NCI-H2196 (cell line): Measurements from ENCODE around the gene STARD13.

Experiments
- DNase-seq: peaks from one replicate; lab custom pipeline; 2025; ENCODE audit not compliant: unreplicated experiment; lab: John Stamatoyannopoulos, UW

The STARD13 gene

GRCh38 chr13:33123066-33123859, 162.3 kb downstream of the STARD13 start:
- peak; percentile 18 for DNase-seq

- DNase-seq = peak; percentile 10
Observed at GRCh38 chr13:33119856-33120543, 165.6 kb downstream of the STARD13 start.

- DNase-seq = no peak
Observed at GRCh38 chr13:33119022-33119781, 166.4 kb downstream of the STARD13 start.

GRCh38 chr13:33116321-33117010, 169.1 kb downstream of the STARD13 start:
- no peak for DNase-seq

- no peak for DNase-seq
Observed at GRCh38 chr13:33115274-33115673, 170.3 kb downstream of the STARD13 start.

DNA sequence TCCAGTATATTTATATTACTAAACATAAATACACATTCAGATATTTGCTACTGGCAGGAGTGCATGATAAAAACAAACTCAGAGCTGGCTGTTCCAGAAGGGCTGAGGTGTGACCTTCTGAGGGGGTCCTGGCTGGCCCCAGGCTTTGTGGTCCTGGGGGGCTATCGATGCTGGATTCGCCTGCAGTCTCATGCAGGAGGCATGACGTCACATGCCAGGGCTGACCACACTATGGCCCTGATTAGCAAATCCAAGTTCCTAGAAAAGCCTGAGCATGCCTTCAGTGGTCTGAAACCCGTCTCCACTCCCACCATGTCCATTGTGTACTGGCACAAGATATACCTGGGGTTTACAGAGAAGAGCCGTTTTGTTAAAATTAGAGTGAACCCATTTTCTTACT, 171.4 kb downstream of the STARD13 start:
- DNase-seq = no peak

DNA sequence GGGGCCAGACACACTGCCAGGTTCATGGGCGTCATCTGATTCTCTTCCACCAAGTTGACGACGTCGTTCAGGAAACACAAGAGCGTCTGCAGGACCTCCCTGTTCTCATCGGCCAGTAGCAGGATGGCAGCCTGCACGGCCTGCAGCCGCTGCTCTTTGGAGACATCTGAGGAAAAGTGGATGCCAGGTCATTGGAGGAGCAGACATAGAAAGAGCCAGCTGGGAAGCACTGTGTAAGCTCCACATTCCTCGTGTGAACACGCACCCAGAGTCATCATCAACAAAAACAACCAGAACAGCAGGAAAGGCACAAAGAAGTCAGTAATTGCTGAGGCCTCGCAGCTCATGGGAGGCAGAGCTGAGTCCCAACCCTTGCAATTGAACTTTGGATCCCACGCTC, 172.8 kb downstream of the STARD13 start:
- DNase-seq = no peak

- no peak for DNase-seq
Observed at GRCh38 chr13:33111414-33112110, 174.0 kb downstream of the STARD13 start.

- no peak for DNase-seq
Observed at GRCh38 chr13:33110713-33111413, 174.7 kb downstream of the STARD13 start.

GRCh38 chr13:33110386-33110712, 175.2 kb downstream of the STARD13 start:
- no peak for DNase-seq

- no peak for DNase-seq
Observed at GRCh38 chr13:33109801-33110200, 175.8 kb downstream of the STARD13 start.

- DNase-seq = no peak
Observed at GRCh38 chr13:33109271-33109697, 176.3 kb downstream of the STARD13 start.

DNA sequence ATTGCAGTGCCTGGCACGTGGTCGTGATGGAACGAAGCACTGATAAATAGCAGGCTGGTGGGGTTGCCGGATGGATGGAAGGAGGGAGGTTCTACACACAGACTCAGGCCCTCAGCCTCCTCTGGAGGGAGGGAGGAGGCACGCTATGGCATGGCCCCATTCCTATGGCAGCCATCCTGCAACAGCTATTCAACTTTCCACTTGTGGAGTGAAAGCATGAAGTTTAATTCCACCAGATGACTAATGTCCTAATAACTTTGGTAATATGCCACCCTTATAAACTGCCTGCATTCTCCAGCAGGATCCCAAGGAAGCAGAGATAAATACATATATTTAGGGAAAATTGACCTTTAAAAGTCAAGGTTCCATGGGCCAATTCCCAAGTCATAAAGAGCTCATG, 176.9 kb downstream of the STARD13 start:
- DNase-seq = no peak

DNA sequence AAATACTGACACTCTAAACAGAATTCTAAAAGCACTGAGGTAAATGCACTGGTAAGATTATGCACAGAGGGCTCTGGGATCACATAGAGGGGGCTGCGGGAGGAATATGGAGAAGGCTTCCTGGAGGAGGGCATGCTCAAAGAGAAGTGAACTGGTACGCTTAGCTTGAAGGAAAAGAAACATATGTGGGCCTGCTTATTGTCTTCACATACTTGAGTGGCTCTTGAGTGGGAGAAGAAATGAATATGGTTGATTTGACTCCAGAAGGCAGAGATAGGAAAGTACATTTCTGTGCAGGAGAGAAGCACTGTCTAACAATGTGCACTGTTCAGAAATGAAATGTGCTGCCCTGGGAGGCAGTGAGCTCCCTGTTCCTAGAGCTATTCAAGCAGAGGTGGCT, 178.2 kb downstream of the STARD13 start:
- no peak for DNase-seq

- no peak for DNase-seq
Observed at GRCh38 chr13:33106656-33107360, 178.7 kb downstream of the STARD13 start.

- no peak for DNase-seq
Observed at GRCh38 chr13:33105387-33106005, 180.1 kb downstream of the STARD13 start.

DNA sequence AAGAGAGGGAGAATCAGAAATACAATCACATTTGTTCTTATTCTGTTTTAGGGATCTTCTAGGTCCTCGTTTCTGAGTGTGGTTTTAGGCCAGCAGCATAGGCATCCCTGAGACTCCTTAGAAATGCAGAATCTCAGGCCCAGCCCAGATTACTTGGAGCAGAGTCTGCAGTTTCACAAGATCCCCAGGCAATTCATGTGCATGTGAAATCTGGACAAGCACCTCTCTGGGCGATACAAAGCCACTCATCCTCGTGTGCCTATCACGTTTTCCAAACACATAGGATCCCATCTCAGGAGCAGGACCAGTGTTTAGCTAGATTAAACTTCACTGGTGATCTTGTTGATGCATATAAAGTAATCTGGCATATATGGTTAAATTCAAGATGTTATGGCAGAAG, 182.1 kb downstream of the STARD13 start:
- no peak for DNase-seq

DNA sequence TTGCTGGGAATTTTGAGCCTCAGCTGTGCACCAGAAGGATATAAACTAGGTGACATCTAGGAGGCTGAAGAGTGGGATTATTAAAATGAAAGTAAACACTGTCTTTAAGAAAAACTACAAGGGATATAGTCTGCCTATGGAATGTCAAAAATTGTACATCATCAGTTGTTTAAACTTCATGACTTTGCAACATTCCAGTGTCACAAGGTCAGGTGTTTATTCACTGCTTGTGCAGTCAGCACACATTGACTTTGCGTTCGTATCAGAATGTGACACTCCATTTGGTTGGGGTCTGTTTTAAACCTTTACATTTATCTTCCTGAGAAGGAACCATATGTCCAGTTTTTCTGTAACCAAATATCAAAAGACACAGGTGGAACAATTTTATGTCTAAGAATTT, 183.7 kb downstream of the STARD13 start:
- no peak for DNase-seq

DNA sequence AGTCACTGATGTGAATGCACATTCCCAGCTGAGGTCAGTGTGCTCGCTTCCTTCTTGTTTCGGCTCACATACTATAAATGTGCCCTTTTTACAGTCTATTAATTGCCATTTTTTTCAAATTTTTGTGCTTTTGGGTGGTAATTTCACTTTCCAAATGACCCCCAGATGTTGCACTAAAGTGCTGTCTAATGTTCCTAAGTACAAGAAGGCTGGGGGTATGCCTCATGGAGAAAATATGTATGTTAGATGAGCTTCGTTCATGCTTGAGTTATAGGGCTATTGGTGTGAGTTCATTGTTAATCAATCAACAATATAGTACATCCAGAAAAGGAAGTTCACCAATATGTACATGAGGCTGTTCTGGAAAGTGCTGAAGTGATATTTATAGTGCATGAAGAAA, 184.7 kb downstream of the STARD13 start:
- DNase-seq = no peak
